Measurements from ENCODE around the gene BLMH. TPM values are rescaled to one million over a fixed set of nuclear protein-coding genes. Genes with fewer than 3 reads are reported as not detected.

The BLMH gene
- total RNA-seq, 1 donor from 2014 or later: 49.5 TPM

DNA sequence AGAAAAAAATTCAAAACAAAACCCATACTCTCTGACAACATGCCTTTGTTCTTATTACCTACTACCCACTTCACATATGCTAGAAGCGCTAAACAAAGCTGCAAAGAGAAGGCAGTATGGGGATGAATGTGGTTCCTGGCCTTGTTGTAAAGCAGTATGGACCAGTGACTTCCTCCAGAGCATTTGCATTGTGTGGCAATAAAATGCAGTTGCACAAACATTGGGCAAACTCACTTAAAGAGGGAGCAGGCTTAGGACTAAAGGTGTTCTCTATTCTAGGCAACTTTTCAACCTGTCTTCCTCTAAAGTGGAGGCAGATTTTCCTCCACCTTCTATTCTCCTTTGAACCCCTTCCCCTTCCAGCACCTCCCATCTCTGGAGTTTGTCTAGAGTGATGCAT, 25.0 kb upstream of the BLMH start:
- DNase-seq (ENCODE audit: low spot score): no peak
- no peak overlapping the region for H3K4me3 Mint-ChIP-seq (ENCODE audit: unreplicated experiment)
- H3K27me3 Mint-ChIP-seq (ENCODE audit: low read depth): peaks cover 17% of the 10 kb centered on the region
- H3K36me3 Mint-ChIP-seq (ENCODE audit: low read depth): no peaks in the 10 kb centered on the region
- no peak overlapping the region for H3K27ac Mint-ChIP-seq (ENCODE audit: unreplicated experiment)
- peaks cover 4% of the 10 kb centered on the region for H3K4me1 Mint-ChIP-seq (ENCODE audit: low read depth)
- no peaks in the 10 kb centered on the region for H3K9me3 Mint-ChIP-seq (ENCODE audit: low read depth)
- TF ChIP-seq, protein P1, sequence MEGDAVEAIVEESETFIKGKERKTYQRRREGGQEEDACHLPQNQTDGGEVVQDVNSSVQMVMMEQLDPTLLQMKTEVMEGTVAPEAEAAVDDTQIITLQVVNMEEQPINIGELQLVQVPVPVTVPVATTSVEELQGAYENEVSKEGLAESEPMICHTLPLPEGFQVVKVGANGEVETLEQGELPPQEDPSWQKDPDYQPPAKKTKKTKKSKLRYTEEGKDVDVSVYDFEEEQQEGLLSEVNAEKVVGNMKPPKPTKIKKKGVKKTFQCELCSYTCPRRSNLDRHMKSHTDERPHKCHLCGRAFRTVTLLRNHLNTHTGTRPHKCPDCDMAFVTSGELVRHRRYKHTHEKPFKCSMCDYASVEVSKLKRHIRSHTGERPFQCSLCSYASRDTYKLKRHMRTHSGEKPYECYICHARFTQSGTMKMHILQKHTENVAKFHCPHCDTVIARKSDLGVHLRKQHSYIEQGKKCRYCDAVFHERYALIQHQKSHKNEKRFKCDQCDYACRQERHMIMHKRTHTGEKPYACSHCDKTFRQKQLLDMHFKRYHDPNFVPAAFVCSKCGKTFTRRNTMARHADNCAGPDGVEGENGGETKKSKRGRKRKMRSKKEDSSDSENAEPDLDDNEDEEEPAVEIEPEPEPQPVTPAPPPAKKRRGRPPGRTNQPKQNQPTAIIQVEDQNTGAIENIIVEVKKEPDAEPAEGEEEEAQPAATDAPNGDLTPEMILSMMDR (IDR thresholded peaks at IDR 0.05): no peak

DNA sequence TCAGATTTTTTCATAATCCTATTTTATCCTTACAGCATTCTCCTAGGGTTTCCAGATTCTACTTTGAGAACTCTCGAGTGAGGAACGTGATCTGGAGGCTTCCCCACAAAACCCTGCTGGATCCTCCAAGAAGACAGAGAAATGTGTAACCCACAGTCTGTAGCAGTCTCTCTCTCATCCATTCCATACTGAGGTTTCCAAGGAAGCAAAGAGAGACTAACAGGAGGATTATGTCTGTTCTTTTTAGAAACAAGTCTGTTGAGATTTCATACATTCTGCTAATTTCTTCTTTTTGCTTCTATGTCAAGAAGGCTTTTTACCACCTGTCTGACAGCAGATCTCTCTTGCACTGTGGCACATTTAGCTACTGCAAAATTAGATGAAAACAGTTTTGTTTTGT, 23.4 kb upstream of the BLMH start:
- Mint-ChIP-seq H3K9me3 (ENCODE audit: low read depth) (no peaks in the 10 kb centered on the region), H3K4me1 (ENCODE audit: low read depth) (peaks cover 4% of the 10 kb centered on the region), H3K27ac (ENCODE audit: unreplicated experiment) (no peak overlapping the region), H3K36me3 (ENCODE audit: low read depth) (no peaks in the 10 kb centered on the region), H3K4me3 (ENCODE audit: unreplicated experiment) (no peak overlapping the region), H3K27me3 (ENCODE audit: low read depth) (peaks cover 17% of the 10 kb centered on the region)
- no peak for DNase-seq (ENCODE audit: low spot score)
- TF ChIP-seq, protein P1 (IDR thresholded peaks at IDR 0.05): no peak

DNA sequence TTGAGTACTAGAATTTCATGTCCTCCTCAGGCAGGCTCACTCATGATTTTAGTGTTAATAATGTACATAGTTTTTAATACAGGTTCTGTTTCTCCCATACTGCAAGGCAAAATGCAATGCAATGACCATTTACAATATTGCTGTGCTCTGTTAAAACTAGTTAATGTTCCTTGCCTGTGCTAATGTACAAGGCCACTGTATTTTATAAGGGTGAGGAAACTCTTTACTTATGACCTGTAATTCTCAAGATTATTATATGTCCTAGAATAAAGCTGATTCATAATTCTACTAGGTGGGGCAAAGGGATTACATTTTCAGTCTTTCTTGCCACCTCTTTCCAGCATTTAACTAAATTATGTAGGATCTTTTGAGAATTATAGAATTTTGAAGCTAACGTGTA, 22.7 kb upstream of the BLMH start:
- H3K27ac Mint-ChIP-seq (ENCODE audit: unreplicated experiment): no peak overlapping the region
- H3K4me3 Mint-ChIP-seq (ENCODE audit: unreplicated experiment): no peak overlapping the region
- H3K9me3 Mint-ChIP-seq (ENCODE audit: low read depth): no peaks in the 10 kb centered on the region
- peaks cover 13% of the 10 kb centered on the region for H3K27me3 Mint-ChIP-seq (ENCODE audit: low read depth)
- TF ChIP-seq, protein P1 (IDR thresholded peaks at IDR 0.05): no peak
- DNase-seq (ENCODE audit: low spot score): no peak
- H3K36me3 Mint-ChIP-seq (ENCODE audit: low read depth): no peaks in the 10 kb centered on the region
- H3K4me1 Mint-ChIP-seq (ENCODE audit: low read depth): peaks cover 4% of the 10 kb centered on the region

DNA sequence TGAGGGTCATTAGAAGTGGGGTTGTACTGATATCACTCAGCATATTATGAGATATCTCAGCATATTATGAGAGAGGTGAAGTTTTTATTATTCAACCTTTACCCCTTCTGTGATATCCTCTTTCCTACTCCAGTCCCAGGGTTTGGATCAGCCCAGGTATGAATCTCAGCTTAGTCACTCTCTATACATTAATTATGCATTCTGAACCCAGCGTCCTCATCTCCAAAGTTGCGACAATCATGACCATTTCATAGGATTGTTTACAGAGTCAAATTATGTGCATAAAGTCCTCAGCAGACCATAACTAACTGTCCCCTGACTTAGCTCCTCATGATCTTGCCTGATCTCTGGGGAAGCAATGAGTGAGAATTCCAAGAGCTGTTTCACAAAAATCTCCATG, 20.5 kb upstream of the BLMH start:
- H3K36me3 Mint-ChIP-seq (ENCODE audit: low read depth): no peaks in the 10 kb centered on the region

DNA sequence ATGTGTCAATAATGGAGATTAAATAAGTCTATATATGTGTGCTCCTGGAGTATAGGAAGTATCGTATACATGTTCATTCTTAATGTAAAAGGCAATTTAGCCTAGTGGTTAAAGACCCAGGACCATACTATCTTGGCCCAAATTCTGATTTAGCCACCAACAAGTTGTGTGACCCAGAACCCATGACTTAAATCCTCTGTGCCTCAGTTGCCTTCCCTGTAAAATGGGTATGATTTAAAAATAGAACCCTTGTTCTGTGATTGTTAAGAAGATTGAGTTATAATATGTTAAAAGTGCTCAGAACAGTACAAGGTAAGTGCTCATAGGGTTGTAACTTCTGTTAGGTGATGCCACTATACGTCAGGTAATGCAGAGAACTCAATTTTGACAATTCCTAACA, 18.8 kb upstream of the BLMH start:
- Mint-ChIP-seq H3K4me1 (ENCODE audit: low read depth) (no peaks in the 10 kb centered on the region), H3K4me3 (ENCODE audit: unreplicated experiment) (no peak overlapping the region), H3K9me3 (ENCODE audit: low read depth) (no peaks in the 10 kb centered on the region), H3K27ac (ENCODE audit: unreplicated experiment) (no peak overlapping the region), H3K36me3 (ENCODE audit: low read depth) (no peaks in the 10 kb centered on the region), H3K27me3 (ENCODE audit: low read depth) (peaks cover 8% of the 10 kb centered on the region)
- TF ChIP-seq, protein P1 (IDR thresholded peaks at IDR 0.05): no peak
- no peak for DNase-seq (ENCODE audit: low spot score)

More for the DNA sequence above, 20.5 kb upstream of the BLMH start:
- H3K4me1 Mint-ChIP-seq (ENCODE audit: low read depth): no peaks in the 10 kb centered on the region
- H3K4me3 Mint-ChIP-seq (ENCODE audit: unreplicated experiment): no peak overlapping the region
- peaks cover 13% of the 10 kb centered on the region for H3K27me3 Mint-ChIP-seq (ENCODE audit: low read depth)
- DNase-seq (ENCODE audit: low spot score): no peak
- H3K9me3 Mint-ChIP-seq (ENCODE audit: low read depth): no peaks in the 10 kb centered on the region
- H3K27ac Mint-ChIP-seq (ENCODE audit: unreplicated experiment): no peak overlapping the region
- TF ChIP-seq, protein P1 (IDR thresholded peaks at IDR 0.05): no peak
